Brain microvascular endothelial cell (primary cell): ENCODE measurements around the gene PCDHGC3.

ENCODE experiments used
- DNase-seq: peaks from one replicate; pipeline ENCODE4 v3.0.0-alpha.2; 2020
- H3K27ac ChIP-seq: fragments of 250-450 bp; sonication (Bioruptor Pico); 2 replicates; pipeline ENCODE4 v1.5.1; 2020; ENCODE audit warnings: mild to moderate bottlenecking, moderate library complexity
- H3K27me3 ChIP-seq: fragments of 250-450 bp; sonication (Bioruptor Pico); replicated peaks from 2 replicates; pipeline ENCODE4 v1.5.1; 2020; ENCODE audit warnings: mild to moderate bottlenecking
- H3K36me3 ChIP-seq: fragments of 250-450 bp; sonication (Bioruptor Pico); replicated peaks from 2 replicates; pipeline ENCODE4 v1.5.1; 2020; ENCODE audit warnings: mild to moderate bottlenecking
- H3K4me3 ChIP-seq: 2 replicates; pipeline ENCODE4 v1.5.1; 2011; ENCODE audit warnings: low read depth, mild to moderate bottlenecking, control low read depth, low read length, moderate library complexity
- CTCF ChIP-seq: IDR thresholded peaks from 2 replicates; pipeline ENCODE4 v1.5.1; 2011; ENCODE audit warnings: low read depth, mild to moderate bottlenecking, moderate library complexity, low read length, control low read depth, inconsistent platforms; ENCODE audit errors: missing control alignments
- in situ Hi-C: cut with HindIII; loops from 2 replicates; pipeline ENCODE4 v1.10.0; 2017; ENCODE audit warnings: low sequenced_read_pairs, low pct_ligation_motif_present

The PCDHGC3 gene

GRCh38 chr5:141514330-141515133 lies 38.8 kb downstream of the PCDHGC3 start:
- no peak for TF ChIP-seq CTCF
- Histone ChIP-seq H3K4me3 (peak overlapping the region; percentile 60), H3K27me3 (no peaks in the 10 kb centered on the region), H3K36me3 (peaks cover 21% of the 10 kb centered on the region), H3K27ac (peak overlapping the region; percentile 95)
- DNase-seq = peak; percentile 35
- in situ Hi-C loops = loop anchor here (25.0 kb wide), 1 partner anchor 102 kb away; the partner anchor contains the start of genes PCDHGA10, PCDHGA11, PCDHGA9 and PCDHGB6

GRCh38 chr5:141515141-141515540 lies 39.4 kb downstream of the PCDHGC3 start:
- H3K36me3 ChIP-seq = peaks cover 20% of the 10 kb centered on the region
- peak overlapping the region; percentile 95 for H3K27ac ChIP-seq
- no peak for DNase-seq
- in situ Hi-C loops = loop anchor here (25.0 kb wide), 1 partner anchor 103 kb away; the partner anchor contains the start of genes PCDHGA10, PCDHGA11, PCDHGA9 and PCDHGB6
- no peaks in the 10 kb centered on the region for H3K27me3 ChIP-seq
- TF ChIP-seq CTCF = no peak
- no peak overlapping the region for H3K4me3 ChIP-seq

- Histone ChIP-seq H3K4me3 (no peak overlapping the region), H3K36me3 (peaks cover 19% of the 10 kb centered on the region)
Observed at GRCh38 chr5:141515946-141516671, 40.3 kb downstream of the PCDHGC3 start.

GRCh38 chr5:141516672-141517025 lies 40.9 kb downstream of the PCDHGC3 start:
- H3K27ac ChIP-seq = no peak overlapping the region
- no peaks in the 10 kb centered on the region for H3K27me3 ChIP-seq
- peaks cover 14% of the 10 kb centered on the region for H3K36me3 ChIP-seq
- in situ Hi-C loops = loop anchor here (25.0 kb wide), 1 partner anchor 104 kb away; the partner anchor contains the start of genes PCDHGA10, PCDHGA11, PCDHGA9 and PCDHGB6
- DNase-seq = no peak
- TF ChIP-seq CTCF = no peak
- H3K4me3 ChIP-seq = no peak overlapping the region

More at GRCh38 chr5:141515946-141516671, 40.3 kb downstream of the PCDHGC3 start:
- no peak for DNase-seq
- in situ Hi-C loops = loop anchor here (25.0 kb wide), 1 partner anchor 104 kb away; the partner anchor contains the start of genes PCDHGA10, PCDHGA11, PCDHGA9 and PCDHGB6
- no peak for TF ChIP-seq CTCF
- no peaks in the 10 kb centered on the region for H3K27me3 ChIP-seq
- H3K27ac ChIP-seq = no peak overlapping the region

GRCh38 chr5:141517312-141517711 lies 41.5 kb downstream of the PCDHGC3 start:
- DNase-seq = no peak

More at GRCh38 chr5:141517312-141517711, 41.5 kb downstream of the PCDHGC3 start:
- Histone ChIP-seq H3K27me3 (no peaks in the 10 kb centered on the region), H3K36me3 (peaks cover 9% of the 10 kb centered on the region), H3K27ac (no peak overlapping the region), H3K4me3 (no peak overlapping the region)
- in situ Hi-C loops = loop anchor here (25.0 kb wide), 1 partner anchor 105 kb away; the partner anchor contains the start of genes PCDHGA10, PCDHGA11, PCDHGA9 and PCDHGB6
- TF ChIP-seq CTCF = no peak
